ENCODE results near the gene JAKMIP1. TPM values are rescaled to one million over a fixed set of nuclear protein-coding genes. Genes with fewer than 3 reads are reported as not detected.
"Not testable (repeated sequence)": the region's sequence is repeated elsewhere in the genome, so short reads cannot be mapped to it uniquely, and the experiment has no call there.

The JAKMIP1 gene
- total RNA-seq, 2 donors from 2014 or later = 0.78 to 1.3 TPM

GRCh38 chr4:6209921-6210320 lies 9.6 kb upstream of the JAKMIP1 start:
- no peak for TF ChIP-seq POLR2A (IDR thresholded peaks at IDR 0.05)
- no peak for TF ChIP-seq CTCF (IDR thresholded peaks at IDR 0.05)
- Histone ChIP-seq H3K4me3 (no peak overlapping the region), H3K36me3 (replicated peaks in 1 of 2; ENCODE audit: insufficient read depth in 1 of 2, low read depth in 2 of 2) (no peaks in the 10 kb centered on the region), H3K9me3 (no peaks in the 10 kb centered on the region), H3K27ac (no peak overlapping the region), H3K27me3 (no peaks in the 10 kb centered on the region), H3K4me1 (no peaks in the 10 kb centered on the region)
- 56 to 61% methylated on average over 4 of the region's 4 CpGs for WGBS, 2 donors
- ATAC-seq = no peak
- intact Hi-C loops (cut with DNase I) = no loop called here
- DNase-seq = no peak

- H3K27ac ChIP-seq; H3K27me3 ChIP-seq; ATAC-seq; intact Hi-C loops (cut with DNase I); H3K9me3 ChIP-seq; H3K4me1 ChIP-seq; DNase-seq; H3K36me3 ChIP-seq (replicated peaks in 1 of 2; ENCODE audit: insufficient read depth in 1 of 2, low read depth in 2 of 2); H3K4me3 ChIP-seq: not testable (repeated sequence)
- WGBS, 2 donors = 64 to 71% methylated on average over 4 of the region's 4 CpGs
Measured at GRCh38 chr4:6209291-6209690, 8.9 kb upstream of the JAKMIP1 start.

GRCh38 chr4:6208416-6208815 lies 8.1 kb upstream of the JAKMIP1 start:
- DNase-seq (no peak), ATAC-seq (no peak)
- intact Hi-C loops (cut with DNase I) = no loop called here
- TF ChIP-seq POLR2A (IDR thresholded peaks at IDR 0.05) (no peak), CTCF (IDR thresholded peaks at IDR 0.05) (no peak)
- no peaks in the 10 kb centered on the region for H3K27me3 ChIP-seq
- H3K9me3 ChIP-seq = no peaks in the 10 kb centered on the region
- H3K4me1 ChIP-seq = no peaks in the 10 kb centered on the region
- 46 to 59% methylated on average over 5 to 6 of the region's 6 CpGs for WGBS, 2 donors
- H3K4me3 ChIP-seq = no peak overlapping the region
- H3K27ac ChIP-seq = no peak overlapping the region
- H3K36me3 ChIP-seq (replicated peaks in 1 of 2; ENCODE audit: insufficient read depth in 1 of 2, low read depth in 2 of 2) = no peaks in the 10 kb centered on the region

GRCh38 chr4:6207602-6208001 lies 7.3 kb upstream of the JAKMIP1 start:
- Histone ChIP-seq H3K27ac (no peak overlapping the region), H3K4me3 (no peak overlapping the region), H3K4me1 (no peaks in the 10 kb centered on the region), H3K27me3 (no peaks in the 10 kb centered on the region), H3K36me3 (replicated peaks in 1 of 2; ENCODE audit: insufficient read depth in 1 of 2, low read depth in 2 of 2) (no peaks in the 10 kb centered on the region), H3K9me3 (no peaks in the 10 kb centered on the region)
- no peak for TF ChIP-seq POLR2A (IDR thresholded peaks at IDR 0.05)
- TF ChIP-seq CTCF (IDR thresholded peaks at IDR 0.05) = no peak
- DNase-seq = no peak
- intact Hi-C loops (cut with DNase I) = no loop called here
- ATAC-seq = no peak
- 65 to 69% methylated on average over 4 of the region's 4 CpGs for WGBS, 2 donors

GRCh38 chr4:6206771-6207290 lies 6.5 kb upstream of the JAKMIP1 start:
- Histone ChIP-seq H3K27ac (no peak overlapping the region), H3K4me3 (no peak overlapping the region), H3K9me3 (no peaks in the 10 kb centered on the region), H3K36me3 (replicated peaks in 1 of 2; ENCODE audit: insufficient read depth in 1 of 2, low read depth in 2 of 2) (no peaks in the 10 kb centered on the region), H3K27me3 (no peaks in the 10 kb centered on the region), H3K4me1 (no peaks in the 10 kb centered on the region)
- WGBS, 2 donors = 70 to 78% methylated on average over 6 of the region's 6 CpGs
- intact Hi-C loops (cut with DNase I) = no loop called here
- ATAC-seq (no peak), DNase-seq (no peak)
- no peak for TF ChIP-seq POLR2A (IDR thresholded peaks at IDR 0.05)
- no peak for TF ChIP-seq CTCF (IDR thresholded peaks at IDR 0.05)

Measured in body of pancreas (tissue), 4 donors.